Measurements from ENCODE around the gene CES5A.
"Not testable (repeated sequence)": the region's sequence is repeated elsewhere in the genome, so short reads cannot be mapped to it uniquely, and the experiment has no call there.

CES5A gene

DNA sequence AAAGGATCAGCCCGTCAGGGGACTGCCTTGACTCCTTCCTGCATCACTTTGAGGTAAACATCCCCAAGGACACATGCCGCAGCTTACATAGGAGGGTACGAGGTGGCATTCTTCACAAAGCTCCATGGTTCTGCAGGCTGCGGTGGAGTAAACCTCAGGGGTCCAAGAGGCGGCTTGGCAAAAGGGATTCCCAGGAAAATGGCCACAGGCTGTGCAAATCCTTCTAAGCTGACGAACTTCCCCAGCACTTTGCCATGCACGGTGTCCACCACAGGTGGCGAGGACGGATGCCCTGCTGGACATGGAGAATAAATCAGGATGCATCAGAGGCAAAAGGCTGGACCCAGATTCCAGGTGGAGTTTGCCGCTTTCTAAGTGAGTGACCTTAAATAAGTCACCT is 46.5 kb downstream of the CES5A start:
- DNase-seq = no peak

DNA sequence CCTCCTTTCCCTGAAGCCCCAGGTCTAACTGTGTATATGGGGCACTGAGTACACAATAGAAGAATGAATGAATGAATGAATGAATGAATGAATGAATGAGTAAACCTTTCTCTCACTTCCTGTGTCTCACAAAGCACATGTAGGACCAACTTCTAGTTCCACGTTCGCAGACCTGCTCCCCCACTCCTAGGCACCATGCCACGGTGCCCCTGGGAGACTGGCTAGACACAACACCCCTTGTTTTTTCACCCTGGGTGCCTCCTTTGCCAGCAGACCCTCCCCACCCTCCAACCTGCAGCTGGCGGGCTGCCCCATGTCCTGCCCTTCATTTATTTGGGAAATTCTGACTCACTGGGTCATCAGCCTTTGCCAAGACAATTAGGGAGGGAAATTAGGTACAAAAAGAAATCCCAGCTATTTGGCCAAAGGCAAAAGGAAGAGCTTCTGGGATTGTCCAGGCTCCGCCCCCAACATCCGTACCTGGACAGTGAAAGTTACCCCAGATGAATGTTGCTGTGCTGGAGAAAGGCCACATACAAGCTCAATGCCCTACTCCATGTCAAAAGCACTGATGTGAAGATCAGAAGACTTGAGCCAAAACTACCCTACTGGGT is 50.0 kb downstream of the CES5A start:
- DNase-seq = no peak

- no peak for DNase-seq
Measured at GRCh38 chr16:55824473-55825000, 50.6 kb downstream of the CES5A start.

DNA sequence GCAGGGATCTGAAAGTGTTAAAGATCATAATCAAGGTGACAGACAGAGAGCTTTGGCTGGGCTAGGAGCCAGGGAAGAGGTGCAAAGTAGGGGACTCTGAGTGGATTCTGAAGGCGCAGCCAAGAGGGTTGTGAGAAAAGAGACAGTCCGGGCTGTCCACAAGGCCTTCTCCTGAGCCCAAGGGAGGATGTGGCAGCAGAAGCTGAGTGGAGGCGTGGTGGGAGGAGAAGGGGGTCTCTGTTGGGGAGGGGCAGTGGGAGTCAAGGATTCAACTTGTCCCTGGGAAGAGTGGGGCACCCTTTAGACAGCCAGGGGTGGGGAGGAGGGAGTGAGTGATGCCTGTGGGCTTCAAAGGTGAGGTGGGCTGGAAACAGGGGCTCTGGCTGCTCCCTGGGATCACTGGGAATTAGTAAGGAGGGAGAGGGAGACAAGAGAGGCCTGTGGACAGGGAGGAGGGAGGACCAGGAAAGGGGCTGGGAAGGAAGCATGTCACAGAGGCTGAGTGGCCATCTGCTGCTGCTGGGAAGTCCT is 52.8 kb downstream of the CES5A start:
- no peak for DNase-seq

DNA sequence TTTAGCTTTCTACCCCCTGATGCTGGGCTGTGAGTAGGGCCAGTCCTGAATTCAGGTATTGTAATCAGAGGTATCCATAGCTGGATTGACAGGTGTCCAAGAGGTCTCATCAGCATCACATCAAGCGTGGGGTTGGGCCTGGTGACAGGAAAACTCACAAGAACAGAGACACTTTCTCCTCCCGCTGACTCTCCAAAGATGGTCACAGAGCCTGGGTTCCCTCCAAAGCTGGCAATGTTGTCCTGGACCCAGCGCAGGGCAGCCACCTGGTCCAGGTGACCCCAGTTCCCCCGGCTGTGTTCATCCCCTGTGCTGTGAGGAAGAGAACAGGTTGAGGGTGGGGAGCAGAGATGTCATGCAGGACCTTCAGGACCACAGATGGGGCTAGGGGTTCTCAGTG is 54.0 kb downstream of the CES5A start:
- DNase-seq = no peak

- DNase-seq = no peak
Measured at GRCh38 chr16:55820615-55821014, 54.6 kb downstream of the CES5A start.

- DNase-seq = no peak
Measured at GRCh38 chr16:55817236-55817912, 57.8 kb downstream of the CES5A start.

DNA sequence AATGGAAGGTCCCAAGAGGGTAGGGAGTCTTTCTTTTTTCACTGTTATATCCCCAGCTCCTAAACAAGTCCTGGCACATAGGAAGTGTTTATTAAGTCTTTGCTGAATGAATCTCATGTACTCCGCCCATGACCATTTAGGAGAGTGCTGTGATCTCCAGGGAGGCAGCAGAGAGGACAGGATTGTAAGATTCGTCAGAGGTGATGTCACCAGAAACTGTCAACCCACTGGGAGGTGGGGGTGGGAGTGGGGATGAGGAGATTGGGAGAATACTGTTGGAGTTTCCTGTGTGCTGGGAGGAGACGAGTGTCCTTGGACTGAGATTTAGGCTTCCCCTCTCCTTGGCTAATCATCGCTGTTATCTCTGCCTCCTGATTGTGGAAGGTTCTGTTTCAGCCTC is 59.0 kb downstream of the CES5A start:
- not testable (repeated sequence) for DNase-seq

DNA sequence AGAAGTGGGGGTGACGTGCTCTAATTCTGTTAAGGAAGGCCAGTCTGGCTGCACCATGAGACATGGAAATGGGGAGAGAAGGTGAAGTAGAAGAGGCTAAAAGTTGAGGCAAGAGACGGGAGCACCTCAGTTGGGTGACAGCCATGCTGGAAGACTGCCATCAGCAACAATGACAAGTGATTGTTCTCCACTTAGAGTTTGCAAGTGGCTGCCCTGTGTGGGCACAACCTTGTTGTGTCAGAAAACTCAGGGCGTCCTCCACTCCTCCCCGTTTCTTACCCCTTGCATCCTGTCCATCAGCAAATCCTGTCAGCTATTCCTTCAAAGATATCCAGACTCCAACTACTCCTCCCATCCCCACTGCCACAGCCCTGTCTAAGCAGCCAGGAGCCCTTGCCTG is 59.9 kb downstream of the CES5A start:
- DNase-seq = no peak

GRCh38 chr16:55814174-55814573 is 61.0 kb downstream of the CES5A start:
- DNase-seq = not testable (repeated sequence)

- DNase-seq = not testable (repeated sequence)
Measured at GRCh38 chr16:55813730-55814129, 61.4 kb downstream of the CES5A start.

DNA sequence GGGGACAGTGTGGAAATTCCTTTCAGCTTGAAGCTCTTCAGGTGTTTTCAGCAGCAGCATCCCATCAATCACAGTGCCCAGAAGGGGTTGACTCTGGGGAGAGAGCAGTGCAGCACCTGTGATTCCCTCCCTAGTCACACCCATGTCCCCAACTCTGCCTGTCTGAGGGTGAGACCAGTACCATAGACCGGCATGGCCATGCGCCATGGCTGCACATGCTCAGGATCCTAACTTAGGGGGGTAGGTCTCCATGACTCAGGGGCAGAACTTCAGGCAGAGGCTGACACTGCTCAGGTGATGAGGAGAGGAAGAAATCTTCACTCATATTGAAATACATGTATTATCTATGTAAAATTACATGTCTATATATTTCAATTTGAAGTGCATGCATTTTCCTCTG is 62.2 kb downstream of the CES5A start:
- DNase-seq = no peak

DNA sequence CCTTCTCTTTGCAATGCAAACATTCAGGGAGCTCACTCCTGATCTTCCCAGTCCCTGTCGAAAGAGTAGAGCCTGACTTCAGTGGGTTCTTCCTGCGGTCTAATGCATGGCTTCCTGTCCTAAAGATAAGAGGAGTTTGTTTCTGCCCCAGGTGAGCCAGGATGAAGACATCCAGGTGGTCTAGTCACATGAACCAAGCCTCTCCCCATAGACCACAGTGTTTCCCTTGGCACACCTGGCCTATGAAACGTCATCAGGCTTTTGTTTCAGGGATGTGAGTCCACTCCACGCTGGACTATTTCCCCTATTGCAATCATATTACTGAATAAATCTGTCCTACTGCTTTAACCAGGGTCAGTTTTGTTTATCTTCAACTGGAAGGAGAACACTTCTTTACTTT is 63.4 kb downstream of the CES5A start:
- DNase-seq = no peak

DNA sequence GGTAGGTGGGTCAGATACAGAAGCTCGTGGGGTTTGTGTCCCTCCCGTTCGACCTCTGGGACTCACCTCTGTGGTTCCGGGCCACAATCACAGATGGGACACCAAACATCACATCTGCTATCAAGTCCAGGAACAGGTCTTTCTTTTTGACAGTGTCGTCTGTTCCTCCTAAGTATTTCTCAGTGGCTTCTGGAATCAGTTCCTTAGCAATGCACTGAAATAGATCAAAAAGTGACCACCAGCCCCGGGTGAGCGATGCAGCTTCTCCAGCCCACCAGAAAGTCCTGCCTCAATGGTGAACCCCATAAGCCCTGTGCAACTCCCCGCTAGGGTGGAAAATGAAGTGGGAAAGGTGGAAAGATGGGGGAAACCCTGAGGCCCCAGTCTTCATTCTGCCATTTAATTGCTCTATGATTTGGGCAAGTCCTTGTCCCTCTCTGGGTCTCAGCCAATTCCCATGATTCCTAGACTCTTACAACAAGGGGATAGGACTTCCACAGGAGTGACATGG is 64.7 kb downstream of the CES5A start:
- DNase-seq = no peak

GRCh38 chr16:55809851-55810250 is 65.3 kb downstream of the CES5A start:
- DNase-seq = no peak

- no peak for DNase-seq
Measured at GRCh38 chr16:55809386-55809785, 65.8 kb downstream of the CES5A start.

DNA sequence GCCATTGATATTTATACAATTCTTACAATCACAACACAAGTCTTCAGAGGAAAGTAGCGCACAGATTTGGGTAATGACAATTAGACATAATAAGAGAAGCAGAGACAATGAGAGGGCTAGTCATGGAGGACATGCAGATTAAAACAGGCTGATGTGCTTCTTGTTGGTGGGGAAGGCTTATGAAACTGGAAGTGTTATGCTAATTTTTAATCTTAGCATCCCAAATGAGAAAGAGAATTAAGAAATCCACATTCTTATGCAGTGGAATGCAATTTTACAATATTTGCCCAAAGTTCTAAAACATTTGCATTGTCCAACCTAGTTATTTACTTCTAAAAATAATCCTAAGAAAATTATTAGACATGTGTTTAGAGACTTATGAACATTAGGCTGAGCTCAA is 66.9 kb downstream of the CES5A start:
- not testable (repeated sequence) for DNase-seq

- DNase-seq = not testable (repeated sequence)
Measured at GRCh38 chr16:55805104-55805503, 70.1 kb downstream of the CES5A start.

DNA sequence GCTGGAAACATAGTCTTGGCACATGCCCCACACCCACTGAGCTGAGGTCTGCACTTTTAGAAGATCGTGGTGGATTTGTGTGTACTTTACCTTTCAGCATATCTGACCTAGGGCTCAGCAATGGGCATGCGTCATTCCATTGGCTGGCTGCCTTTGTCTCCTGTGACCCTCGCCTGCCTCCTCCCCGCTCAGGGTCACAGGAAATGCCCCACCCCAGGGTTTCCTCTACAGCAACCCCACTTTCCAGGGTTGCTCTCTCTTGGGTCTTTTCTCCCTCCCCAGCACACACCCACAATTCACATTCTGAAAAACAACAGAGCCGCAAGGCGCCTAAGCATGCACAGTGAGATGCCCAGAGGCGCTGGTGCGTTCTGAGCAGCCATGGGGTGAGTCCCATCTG is 71.5 kb downstream of the CES5A start:
- not testable (repeated sequence) for DNase-seq

Measured in GF-D8 (cell line).